ENCODE results near the gene PAAF1.

PAAF1 gene

DNA sequence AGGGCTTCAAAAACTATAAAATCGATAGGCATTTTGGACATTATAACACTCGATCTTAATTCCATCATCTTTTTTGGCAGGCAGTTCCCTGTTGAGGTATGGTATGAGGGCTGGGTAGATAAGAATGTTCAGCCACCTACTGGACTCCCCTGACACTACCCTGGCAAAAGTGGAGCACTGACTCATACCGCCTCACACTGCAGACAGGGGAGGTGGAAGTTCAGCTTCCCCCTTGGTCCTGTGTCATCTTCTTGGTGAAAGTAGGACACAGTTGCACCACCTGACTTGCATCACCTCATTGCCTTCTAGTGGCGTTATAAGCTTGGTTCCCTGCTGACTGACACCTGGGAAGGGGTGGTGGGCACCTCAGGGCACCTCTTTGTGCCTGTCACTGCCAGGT lies 30.4 kb downstream of the PAAF1 start:
- TF ChIP-seq, protein P1, sequence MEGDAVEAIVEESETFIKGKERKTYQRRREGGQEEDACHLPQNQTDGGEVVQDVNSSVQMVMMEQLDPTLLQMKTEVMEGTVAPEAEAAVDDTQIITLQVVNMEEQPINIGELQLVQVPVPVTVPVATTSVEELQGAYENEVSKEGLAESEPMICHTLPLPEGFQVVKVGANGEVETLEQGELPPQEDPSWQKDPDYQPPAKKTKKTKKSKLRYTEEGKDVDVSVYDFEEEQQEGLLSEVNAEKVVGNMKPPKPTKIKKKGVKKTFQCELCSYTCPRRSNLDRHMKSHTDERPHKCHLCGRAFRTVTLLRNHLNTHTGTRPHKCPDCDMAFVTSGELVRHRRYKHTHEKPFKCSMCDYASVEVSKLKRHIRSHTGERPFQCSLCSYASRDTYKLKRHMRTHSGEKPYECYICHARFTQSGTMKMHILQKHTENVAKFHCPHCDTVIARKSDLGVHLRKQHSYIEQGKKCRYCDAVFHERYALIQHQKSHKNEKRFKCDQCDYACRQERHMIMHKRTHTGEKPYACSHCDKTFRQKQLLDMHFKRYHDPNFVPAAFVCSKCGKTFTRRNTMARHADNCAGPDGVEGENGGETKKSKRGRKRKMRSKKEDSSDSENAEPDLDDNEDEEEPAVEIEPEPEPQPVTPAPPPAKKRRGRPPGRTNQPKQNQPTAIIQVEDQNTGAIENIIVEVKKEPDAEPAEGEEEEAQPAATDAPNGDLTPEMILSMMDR (IDR thresholded peaks at IDR 0.05; ENCODE audit: insufficient read depth, low read depth, low read length, missing control alignments): peak; percentile 8
- DNase-seq (ENCODE audit: low read depth): peak; percentile 74
- no peak overlapping the region for H3K4me3 ChIP-seq (ENCODE audit: low read length)

DNA sequence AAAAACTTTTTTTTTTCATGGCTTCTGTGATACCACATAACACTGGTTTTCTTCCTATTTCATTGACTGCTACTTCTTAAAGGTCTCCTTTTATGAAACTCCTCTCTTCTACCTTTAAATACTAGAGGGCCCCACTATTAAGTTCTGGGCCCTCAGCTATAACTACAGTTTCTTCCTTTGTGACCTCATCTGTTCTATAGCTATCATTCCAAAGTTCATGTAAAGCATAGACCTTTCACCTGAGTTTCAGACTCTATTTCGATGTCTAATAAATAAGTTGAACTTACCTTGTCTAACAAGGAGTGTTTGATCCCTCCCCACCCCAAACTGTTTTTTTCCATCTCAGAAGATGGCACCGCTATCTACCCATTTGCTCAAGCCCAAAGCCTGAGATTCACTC lies 35.2 kb downstream of the PAAF1 start:
- H3K4me3 ChIP-seq (ENCODE audit: low read length): no peak overlapping the region
- DNase-seq (ENCODE audit: low read depth): no peak
- TF ChIP-seq, protein P1 (IDR thresholded peaks at IDR 0.05; ENCODE audit: insufficient read depth, low read depth, low read length, missing control alignments): no peak

DNA sequence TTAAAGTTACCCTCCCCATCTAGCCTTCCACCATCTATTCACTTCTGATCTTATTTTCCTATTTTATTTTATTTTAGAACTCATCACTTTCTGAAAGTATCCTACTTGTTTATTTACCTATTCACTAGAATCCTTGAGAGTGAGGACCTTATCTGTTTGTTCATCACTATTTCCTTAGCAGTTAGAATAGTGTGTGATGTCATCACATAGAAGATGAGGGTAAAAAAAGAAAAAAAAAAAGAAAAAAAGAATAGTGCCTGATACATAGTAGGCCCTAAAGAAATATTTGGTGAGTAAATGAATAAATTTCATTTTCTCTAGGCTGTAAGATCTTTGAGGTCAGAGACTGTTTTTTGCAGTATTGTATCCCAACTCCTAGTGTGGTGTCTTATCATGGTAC lies 36.7 kb downstream of the PAAF1 start:
- no peak overlapping the region for H3K4me3 ChIP-seq (ENCODE audit: low read length)
- DNase-seq (ENCODE audit: low read depth): no peak
- TF ChIP-seq, protein P1 (IDR thresholded peaks at IDR 0.05; ENCODE audit: insufficient read depth, low read depth, low read length, missing control alignments): no peak

DNA sequence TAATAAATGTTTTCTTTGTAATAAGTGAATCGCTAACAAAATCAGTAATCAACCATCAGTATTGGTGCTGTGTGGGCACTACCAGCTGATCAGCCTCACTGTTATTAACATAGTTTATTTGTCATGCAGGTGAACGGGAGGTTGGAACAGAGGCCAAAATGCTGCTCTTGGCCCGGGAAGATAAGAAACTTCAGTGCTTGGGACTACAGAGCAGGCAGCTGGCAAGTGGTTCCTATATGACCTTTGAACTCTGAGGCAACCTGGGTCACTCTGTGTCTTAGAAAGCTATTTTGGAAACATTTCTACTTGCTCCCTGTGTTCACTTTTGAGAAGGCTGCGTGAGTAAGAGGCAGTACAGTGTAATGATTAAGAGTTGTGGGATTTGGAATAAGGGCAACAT lies 37.5 kb downstream of the PAAF1 start:
- TF ChIP-seq, protein P1 (IDR thresholded peaks at IDR 0.05; ENCODE audit: insufficient read depth, low read depth, low read length, missing control alignments): no peak
- DNase-seq (ENCODE audit: low read depth): no peak

DNA sequence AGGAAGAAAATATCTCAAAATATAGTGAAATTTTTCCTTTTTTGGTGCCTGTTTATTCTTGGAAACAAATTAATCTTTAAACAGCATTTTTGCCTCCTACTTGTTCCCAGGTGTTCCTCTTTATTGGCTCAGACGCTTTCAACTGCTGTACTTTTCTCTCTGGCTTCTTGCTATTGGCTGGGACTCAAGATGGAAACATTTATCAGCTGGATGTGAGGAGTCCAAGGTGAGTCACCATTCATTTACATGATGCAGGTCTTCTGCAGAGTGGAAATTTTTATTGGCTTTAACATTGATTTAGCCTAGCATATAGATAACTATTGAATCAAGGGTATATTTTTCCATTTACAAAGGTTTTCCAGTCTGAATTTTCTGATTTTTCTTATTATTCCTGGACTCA lies 39.6 kb downstream of the PAAF1 start:
- no peak overlapping the region for H3K4me3 ChIP-seq (ENCODE audit: low read length)
- peak; percentile 21 for DNase-seq (ENCODE audit: low read depth)
- TF ChIP-seq, protein P1 (IDR thresholded peaks at IDR 0.05; ENCODE audit: insufficient read depth, low read depth, low read length, missing control alignments): no peak

More for the DNA sequence above, 37.5 kb downstream of the PAAF1 start:
- H3K4me3 ChIP-seq (ENCODE audit: low read length): no peak overlapping the region

DNA sequence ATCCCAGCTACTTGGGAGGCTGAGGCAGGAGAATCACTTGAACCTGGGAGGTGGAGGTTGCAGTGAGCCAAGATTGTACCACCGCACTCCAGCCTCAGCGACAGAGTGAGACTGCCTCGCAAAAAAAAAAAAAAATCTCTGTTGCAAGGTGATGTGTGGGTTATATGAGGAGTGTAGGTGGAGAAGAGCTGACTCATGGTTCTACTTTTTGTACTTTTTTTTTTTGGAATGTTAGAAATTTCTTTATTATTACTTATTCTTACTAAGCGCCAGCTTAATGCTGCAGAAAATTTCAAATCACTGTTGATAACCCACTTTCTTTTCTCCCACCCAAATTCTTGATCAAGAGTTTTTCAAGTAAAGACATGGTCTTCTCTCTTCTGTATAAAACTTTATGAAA lies 44.4 kb downstream of the PAAF1 start:
- DNase-seq (ENCODE audit: low read depth): no peak
- TF ChIP-seq, protein P1 (IDR thresholded peaks at IDR 0.05; ENCODE audit: insufficient read depth, low read depth, low read length, missing control alignments): no peak
- no peak overlapping the region for H3K4me3 ChIP-seq (ENCODE audit: low read length)

DNA sequence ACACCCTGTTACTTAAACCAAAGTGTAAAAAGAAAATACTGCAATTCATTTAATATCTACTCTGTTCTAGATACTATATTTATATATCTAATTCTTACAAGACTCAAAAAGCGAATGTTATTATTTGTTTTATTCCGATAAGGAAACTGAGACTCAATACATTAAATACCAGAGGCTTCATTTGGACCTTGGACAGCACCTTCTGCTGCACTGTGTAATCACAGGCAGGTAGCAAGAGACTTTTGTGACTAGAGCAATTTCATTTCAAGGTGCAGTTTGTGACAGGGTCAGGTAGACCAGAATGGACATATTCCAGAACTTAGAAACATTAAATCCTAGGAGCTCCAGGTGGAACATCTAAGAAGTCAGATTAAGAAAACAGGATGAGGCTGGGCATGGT lies 52.6 kb downstream of the PAAF1 start:
- TF ChIP-seq, protein P1 (IDR thresholded peaks at IDR 0.05; ENCODE audit: insufficient read depth, low read depth, low read length, missing control alignments): no peak
- H3K4me3 ChIP-seq (ENCODE audit: low read length): no peak overlapping the region
- no peak for DNase-seq (ENCODE audit: low read depth)
